ENCODE results near the gene GTSF1L. TPM values are rescaled to one million over a fixed set of nuclear protein-coding genes. Genes with fewer than 3 reads are reported as not detected.

GTSF1L gene
- total and polyA plus RNA-seq, 2 experiments from 2014 or later = not detected

DNA sequence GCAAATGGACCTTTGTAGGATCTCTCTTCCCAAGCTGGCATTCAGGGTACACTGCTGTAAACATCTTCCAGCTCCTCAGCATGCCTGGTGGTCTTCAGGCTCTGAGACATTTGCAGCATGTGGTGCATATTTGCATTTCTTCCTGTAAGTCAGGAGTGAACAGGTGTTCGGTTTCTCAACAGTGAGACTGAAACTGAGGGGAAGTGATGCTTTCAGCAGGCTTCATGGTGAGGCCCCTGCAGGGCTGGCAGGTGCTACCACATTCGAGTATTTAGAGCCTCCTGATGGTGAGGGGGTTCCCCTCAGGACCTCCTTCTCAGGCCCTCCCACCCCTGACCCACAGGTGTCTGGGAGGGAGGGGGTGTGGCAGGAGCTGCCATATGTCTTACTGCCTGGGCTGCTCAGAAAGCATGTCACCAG lies 44.8 kb downstream of the GTSF1L start:
- Histone ChIP-seq H3K4me3 (no peak overlapping the region), H3K9me3 (ENCODE audit: low read depth) (no peaks in the 10 kb centered on the region), H3K36me3 (no peaks in the 10 kb centered on the region), H3K27ac (no peak overlapping the region), H3K27me3 (no peaks in the 10 kb centered on the region), H3K4me1 (ENCODE audit: low read depth) (peaks cover 2% of the 10 kb centered on the region)
- no peak for DNase-seq (ENCODE audit: low read depth in 1 of 2, low spot score in 1 of 2)
- TF ChIP-seq, protein P1, sequence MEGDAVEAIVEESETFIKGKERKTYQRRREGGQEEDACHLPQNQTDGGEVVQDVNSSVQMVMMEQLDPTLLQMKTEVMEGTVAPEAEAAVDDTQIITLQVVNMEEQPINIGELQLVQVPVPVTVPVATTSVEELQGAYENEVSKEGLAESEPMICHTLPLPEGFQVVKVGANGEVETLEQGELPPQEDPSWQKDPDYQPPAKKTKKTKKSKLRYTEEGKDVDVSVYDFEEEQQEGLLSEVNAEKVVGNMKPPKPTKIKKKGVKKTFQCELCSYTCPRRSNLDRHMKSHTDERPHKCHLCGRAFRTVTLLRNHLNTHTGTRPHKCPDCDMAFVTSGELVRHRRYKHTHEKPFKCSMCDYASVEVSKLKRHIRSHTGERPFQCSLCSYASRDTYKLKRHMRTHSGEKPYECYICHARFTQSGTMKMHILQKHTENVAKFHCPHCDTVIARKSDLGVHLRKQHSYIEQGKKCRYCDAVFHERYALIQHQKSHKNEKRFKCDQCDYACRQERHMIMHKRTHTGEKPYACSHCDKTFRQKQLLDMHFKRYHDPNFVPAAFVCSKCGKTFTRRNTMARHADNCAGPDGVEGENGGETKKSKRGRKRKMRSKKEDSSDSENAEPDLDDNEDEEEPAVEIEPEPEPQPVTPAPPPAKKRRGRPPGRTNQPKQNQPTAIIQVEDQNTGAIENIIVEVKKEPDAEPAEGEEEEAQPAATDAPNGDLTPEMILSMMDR (IDR thresholded peaks at IDR 0.05; ENCODE audit: low read depth, low read length) = no peak

GRCh38 chr20:43681468-43681942 lies 45.3 kb downstream of the GTSF1L start:
- H3K27me3 ChIP-seq = no peaks in the 10 kb centered on the region
- H3K27ac ChIP-seq = no peak overlapping the region
- H3K9me3 ChIP-seq (ENCODE audit: low read depth) = no peaks in the 10 kb centered on the region
- H3K36me3 ChIP-seq = no peaks in the 10 kb centered on the region
- peak in 1 of 2 donors; percentile 30 for DNase-seq (ENCODE audit: low read depth in 1 of 2, low spot score in 1 of 2)
- TF ChIP-seq, protein P1 (IDR thresholded peaks at IDR 0.05; ENCODE audit: low read depth, low read length) = no peak
- no peak overlapping the region for H3K4me3 ChIP-seq
- peaks cover 3% of the 10 kb centered on the region for H3K4me1 ChIP-seq (ENCODE audit: low read depth)

GRCh38 chr20:43680981-43681380 lies 45.8 kb downstream of the GTSF1L start:
- DNase-seq (ENCODE audit: low read depth in 1 of 2, low spot score in 1 of 2) = no peak
- TF ChIP-seq, protein P1 (IDR thresholded peaks at IDR 0.05; ENCODE audit: low read depth, low read length) = no peak
- Histone ChIP-seq H3K4me1 (ENCODE audit: low read depth) (peaks cover 3% of the 10 kb centered on the region), H3K9me3 (ENCODE audit: low read depth) (no peaks in the 10 kb centered on the region), H3K27me3 (no peaks in the 10 kb centered on the region), H3K36me3 (no peaks in the 10 kb centered on the region), H3K27ac (no peak overlapping the region), H3K4me3 (no peak overlapping the region)

DNA sequence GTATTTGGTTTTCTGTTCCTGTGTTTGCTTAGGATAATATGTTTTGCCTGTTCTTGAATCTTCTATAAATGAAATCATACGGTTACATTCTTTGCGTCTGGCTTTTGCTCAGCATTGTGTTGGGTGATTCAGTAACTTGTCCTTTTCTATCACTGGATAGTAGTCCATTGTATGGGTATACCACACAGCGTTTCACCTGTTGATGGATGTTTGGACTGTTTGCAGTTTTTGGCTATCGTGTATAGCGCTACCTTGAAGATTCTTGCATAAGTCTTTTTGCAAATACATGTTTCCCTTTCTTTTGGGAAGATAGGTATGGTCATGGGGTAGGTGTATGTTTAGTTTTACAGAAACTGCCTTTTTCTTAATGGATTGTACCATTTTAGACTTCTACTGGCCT lies 50.4 kb downstream of the GTSF1L start:
- DNase-seq (ENCODE audit: low read depth in 1 of 2, low spot score in 1 of 2) = no peak
- no peaks in the 10 kb centered on the region for H3K27me3 ChIP-seq
- no peaks in the 10 kb centered on the region for H3K9me3 ChIP-seq (ENCODE audit: low read depth)
- no peaks in the 10 kb centered on the region for H3K36me3 ChIP-seq
- H3K4me1 ChIP-seq (ENCODE audit: low read depth) = peaks cover 3% of the 10 kb centered on the region
- TF ChIP-seq, protein P1 (IDR thresholded peaks at IDR 0.05; ENCODE audit: low read depth, low read length) = no peak
- no peak overlapping the region for H3K27ac ChIP-seq
- no peak overlapping the region for H3K4me3 ChIP-seq

Other genes with a start within 250 kb of the GTSF1L start
- gene L3MBTL1, start 219.3 kb downstream of the GTSF1L start, total RNA-seq = 30.7 and 115 TPM in 2 replicates
- 17.8 and 22.6 TPM in 2 replicates for gene L3MBTL1, start 219.3 kb downstream of the GTSF1L start, polyA plus RNA-seq
- gene SGK2, start 168.0 kb downstream of the GTSF1L start, total RNA-seq = 0.88 and 2.4 TPM in 2 replicates
- gene SGK2, start 168.0 kb downstream of the GTSF1L start, polyA plus RNA-seq = 1.1 TPM in 1 of 2 replicates, not detected in the other
- gene IFT52, start 136.1 kb downstream of the GTSF1L start, total RNA-seq = 19.1 and 20.6 TPM in 2 replicates
- gene IFT52, start 136.1 kb downstream of the GTSF1L start, polyA plus RNA-seq = 26.4 and 40.3 TPM in 2 replicates
- 17.8 and 30.6 TPM in 2 replicates for gene MYBL2, start 59.9 kb downstream of the GTSF1L start, total RNA-seq
- gene MYBL2, start 59.9 kb downstream of the GTSF1L start, polyA plus RNA-seq = 27.3 and 63.1 TPM in 2 replicates
- 0.09 TPM in 1 of 2 replicates, not detected in the other for gene TOX2, start 187.8 kb upstream of the GTSF1L start, total RNA-seq
- gene TOX2, start 187.8 kb upstream of the GTSF1L start, polyA plus RNA-seq = 0.32 and 0.84 TPM in 2 replicates